Astrocyte (in vitro differentiated cells and primary cell): ENCODE data around the gene ZGRF1. TPM values are rescaled to one million over a fixed set of nuclear protein-coding genes. Genes with fewer than 3 reads are reported as not detected.
A peak's percentile ranks its signal among the peaks of the same experiment; 100 is the strongest.

ENCODE experiments used
- DNase-seq: peaks from one replicate; pipeline ENCODE4 v3.0.0-alpha.2; 2010; ENCODE audit warnings: low read depth
- FAIRE-seq: peaks from 2 replicates; lab custom pipeline; 2011; peaks lifted over from hg19 to GRCh38; lab: Jason Lieb, UNC
- H2AFZ ChIP-seq: 2 replicates; pipeline ENCODE4 v1.6.0; 2012; ENCODE audit warnings: low read depth, low read length, inconsistent platforms
- H3K27ac ChIP-seq: 2 replicates; pipeline ENCODE4 v1.5.1; 2011; ENCODE audit warnings: low read depth, low read length, inconsistent platforms
- H3K27me3 ChIP-seq: 2 replicates; pipeline ENCODE4 v1.6.0; 2011; ENCODE audit warnings: low read length, inconsistent platforms; ENCODE audit not compliant: insufficient read depth
- H3K36me3 ChIP-seq: 2 replicates; pipeline ENCODE4 v1.5.1; 2011; ENCODE audit warnings: low read length, inconsistent platforms; ENCODE audit not compliant: insufficient read depth
- H3K4me1 ChIP-seq: 2 replicates; pipeline ENCODE4 v1.5.1; 2011; ENCODE audit warnings: low read length, inconsistent platforms; ENCODE audit not compliant: insufficient read depth
- H3K4me2 ChIP-seq: 2 replicates; pipeline ENCODE4 v1.6.0; 2012; ENCODE audit warnings: low read length, inconsistent platforms
- H3K4me3 ChIP-seq: 2 replicates; pipeline ENCODE4 v1.5.1; 2011; ENCODE audit warnings: low read depth, mild to moderate bottlenecking, low read length, inconsistent platforms; ENCODE audit not compliant: insufficient read depth
- H3K79me2 ChIP-seq: 2 replicates; pipeline ENCODE4 v1.6.0; 2012; ENCODE audit warnings: mild to moderate bottlenecking, low read length, inconsistent platforms; ENCODE audit not compliant: insufficient read depth
- H3K9ac ChIP-seq: 2 replicates; pipeline ENCODE4 v1.6.0; 2012; ENCODE audit warnings: mild to moderate bottlenecking, low read length, inconsistent platforms
- H3K9me3 ChIP-seq: 2 replicates; pipeline ENCODE4 v1.5.1; 2012; ENCODE audit warnings: low read depth, mild to moderate bottlenecking, low read length, inconsistent platforms; ENCODE audit not compliant: insufficient read depth
- H4K20me1 ChIP-seq: 2 replicates; pipeline ENCODE4 v1.6.0; 2012; ENCODE audit warnings: low read length, inconsistent platforms; ENCODE audit not compliant: insufficient read depth
- H3K27ac Mint-ChIP-seq: one replicate; pipeline ENCODE4 v1.8.0; 2021; ENCODE audit warnings: mild to moderate bottlenecking, mixed read lengths; ENCODE audit not compliant: unreplicated experiment
- H3K27me3 Mint-ChIP-seq: one replicate; pipeline ENCODE4 v1.8.0; 2021; ENCODE audit warnings: low read depth, mixed read lengths; ENCODE audit not compliant: unreplicated experiment
- H3K36me3 Mint-ChIP-seq: one replicate; pipeline ENCODE4 v1.8.0; 2021; ENCODE audit warnings: low read depth, mixed read lengths; ENCODE audit not compliant: unreplicated experiment
- H3K4me1 Mint-ChIP-seq: one replicate; pipeline ENCODE4 v1.8.0; 2021; ENCODE audit warnings: low read depth, mixed read lengths; ENCODE audit not compliant: unreplicated experiment
- H3K4me3 Mint-ChIP-seq: one replicate; pipeline ENCODE4 v1.8.0; 2021; ENCODE audit warnings: mild to moderate bottlenecking, moderate library complexity, mixed read lengths; ENCODE audit not compliant: unreplicated experiment
- H3K9me3 Mint-ChIP-seq: one replicate; pipeline ENCODE4 v1.8.0; 2021; ENCODE audit warnings: mild to moderate bottlenecking, mixed read lengths; ENCODE audit not compliant: unreplicated experiment
- EZH2 ChIP-seq: IDR thresholded peaks from 2 replicates; pipeline ENCODE4 v1.6.1; 2012; ENCODE audit warnings: mild to moderate bottlenecking, low read length, inconsistent platforms; ENCODE audit not compliant: insufficient read depth
- total RNA-seq: library from RNA; stranded (reverse); gene quantifications from 2 replicates; pipeline ENCODE4 v1.2.1, GENCODE V29; 2021
- TF ChIP-seq, protein P1 (sequence below): IDR thresholded peaks from 2 replicates; pipeline ENCODE4 v1.5.1; 2011; ENCODE audit warnings: low read depth, mild to moderate bottlenecking, inconsistent platforms, low read length, moderate library complexity; ENCODE audit not compliant: insufficient read depth

ZGRF1 gene
- total RNA-seq, 1 donor from 2014 or later, result 5.2 TPM

- peaks cover 9% of the 10 kb centered on the region for H3K4me1 ChIP-seq
- Mint-ChIP-seq H3K36me3 (peaks cover 2% of the 10 kb centered on the region), H3K27ac (no peak overlapping the region), H3K27me3 (peaks cover 86% of the 10 kb centered on the region), H3K4me3 (peak overlapping the region; percentile 68), H3K9me3 (peaks cover 11% of the 10 kb centered on the region), H3K4me1 (peaks cover 6% of the 10 kb centered on the region)
- H3K36me3 ChIP-seq, result no peaks in the 10 kb centered on the region
- no peak overlapping the region for H2AFZ ChIP-seq
- peak; percentile 81 for TF ChIP-seq EZH2
- TF ChIP-seq, protein P1, sequence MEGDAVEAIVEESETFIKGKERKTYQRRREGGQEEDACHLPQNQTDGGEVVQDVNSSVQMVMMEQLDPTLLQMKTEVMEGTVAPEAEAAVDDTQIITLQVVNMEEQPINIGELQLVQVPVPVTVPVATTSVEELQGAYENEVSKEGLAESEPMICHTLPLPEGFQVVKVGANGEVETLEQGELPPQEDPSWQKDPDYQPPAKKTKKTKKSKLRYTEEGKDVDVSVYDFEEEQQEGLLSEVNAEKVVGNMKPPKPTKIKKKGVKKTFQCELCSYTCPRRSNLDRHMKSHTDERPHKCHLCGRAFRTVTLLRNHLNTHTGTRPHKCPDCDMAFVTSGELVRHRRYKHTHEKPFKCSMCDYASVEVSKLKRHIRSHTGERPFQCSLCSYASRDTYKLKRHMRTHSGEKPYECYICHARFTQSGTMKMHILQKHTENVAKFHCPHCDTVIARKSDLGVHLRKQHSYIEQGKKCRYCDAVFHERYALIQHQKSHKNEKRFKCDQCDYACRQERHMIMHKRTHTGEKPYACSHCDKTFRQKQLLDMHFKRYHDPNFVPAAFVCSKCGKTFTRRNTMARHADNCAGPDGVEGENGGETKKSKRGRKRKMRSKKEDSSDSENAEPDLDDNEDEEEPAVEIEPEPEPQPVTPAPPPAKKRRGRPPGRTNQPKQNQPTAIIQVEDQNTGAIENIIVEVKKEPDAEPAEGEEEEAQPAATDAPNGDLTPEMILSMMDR, result no peak
- H3K4me2 ChIP-seq, result peak overlapping the region; percentile 95
- DNase-seq (no peak), FAIRE-seq (no peak)
- H3K79me2 ChIP-seq, result no peaks in the 10 kb centered on the region
- H3K9me3 ChIP-seq, result peaks cover 5% of the 10 kb centered on the region
- peaks cover 3% of the 10 kb centered on the region for H4K20me1 ChIP-seq
- H3K27me3 ChIP-seq, result peaks cover 93% of the 10 kb centered on the region
- no peak overlapping the region for H3K9ac ChIP-seq
- no peak overlapping the region for H3K4me3 ChIP-seq
- no peak overlapping the region for H3K27ac ChIP-seq
Observed at GRCh38 chr4:112517067-112517634, 119.6 kb downstream of the ZGRF1 start.

DNA sequence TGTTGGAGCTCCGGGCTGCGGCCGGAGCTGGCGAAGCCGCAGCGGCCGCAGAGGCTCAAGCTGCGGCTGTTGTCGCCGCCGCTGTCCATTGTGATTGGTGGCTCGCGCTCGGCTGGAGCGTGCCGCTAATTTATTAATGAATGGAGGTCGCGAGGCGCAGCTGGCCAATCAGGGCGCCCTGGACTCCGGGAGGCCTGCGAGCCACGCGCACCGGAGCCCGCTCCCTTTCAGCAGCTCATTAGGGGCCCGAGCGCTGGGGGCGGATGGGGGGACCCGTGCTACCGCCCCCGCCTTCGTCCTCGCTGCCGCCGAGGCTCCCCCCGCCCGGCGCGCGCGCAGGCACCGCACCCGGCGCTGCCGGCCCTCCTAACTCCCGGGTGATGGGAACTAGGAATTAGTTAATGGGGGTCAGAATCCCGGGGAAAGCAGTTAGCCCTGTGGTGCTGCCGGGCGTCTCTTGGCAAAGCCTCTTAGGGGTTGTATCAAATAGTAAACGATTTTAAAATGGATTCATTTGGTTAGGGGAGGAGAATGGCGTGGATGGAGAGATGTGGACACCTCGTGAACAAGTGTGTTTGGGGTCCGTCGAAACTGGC, 120.1 kb downstream of the ZGRF1 start:
- Histone ChIP-seq H3K4me1 (peaks cover 9% of the 10 kb centered on the region), H3K4me2 (peak overlapping the region; percentile 95), H3K79me2 (no peaks in the 10 kb centered on the region), H3K36me3 (no peaks in the 10 kb centered on the region), H2AFZ (no peak overlapping the region), H3K9me3 (peaks cover 9% of the 10 kb centered on the region), H3K27ac (no peak overlapping the region), H4K20me1 (peaks cover 3% of the 10 kb centered on the region), H3K4me3 (no peak overlapping the region), H3K9ac (no peak overlapping the region), H3K27me3 (peaks cover 93% of the 10 kb centered on the region)
- no peak for DNase-seq
- Mint-ChIP-seq H3K27ac (no peak overlapping the region), H3K27me3 (peaks cover 86% of the 10 kb centered on the region), H3K36me3 (peaks cover 2% of the 10 kb centered on the region), H3K4me1 (peaks cover 6% of the 10 kb centered on the region), H3K9me3 (peaks cover 11% of the 10 kb centered on the region), H3K4me3 (peak overlapping the region; percentile 68)
- FAIRE-seq, result no peak
- TF ChIP-seq, protein P1, result no peak
- TF ChIP-seq EZH2, result peak; percentile 98

- FAIRE-seq, result no peak
- Histone ChIP-seq H3K27me3 (peaks cover 93% of the 10 kb centered on the region), H3K9ac (no peak within 1 kb of the TSS), H3K4me2 (peak within 1 kb of the TSS; percentile 95), H3K79me2 (no peaks in the 10 kb centered on the region), H3K4me3 (peak within 1 kb of the TSS; percentile 54), H3K4me1 (peaks cover 9% of the 10 kb centered on the region), H3K27ac (no peak within 1 kb of the TSS), H4K20me1 (no peaks in the 10 kb centered on the region), H2AFZ (peak within 1 kb of the TSS; percentile 77), H3K36me3 (no peaks in the 10 kb centered on the region), H3K9me3 (peaks cover 12% of the 10 kb centered on the region)
- Mint-ChIP-seq H3K4me1 (peaks cover 6% of the 10 kb centered on the region), H3K4me3 (peak within 1 kb of the TSS; percentile 80), H3K27ac (no peak within 1 kb of the TSS), H3K9me3 (peaks cover 13% of the 10 kb centered on the region), H3K27me3 (peaks cover 86% of the 10 kb centered on the region), H3K36me3 (peaks cover 2% of the 10 kb centered on the region)
- DNase-seq, result no peak
- TF ChIP-seq, protein P1, result no peak
- TF ChIP-seq EZH2, result no peak
Observed at GRCh38 chr4:112516066-112516470, 120.6 kb downstream of the ZGRF1 start, which contains the start of gene NEUROG2. TSS of gene NEUROG2 (minus strand) at chr4:112516180. CDS start at chr4:112515475, 705 bp downstream.
